IMR-90 (cell line): ENCODE measurements around the gene RSBN1L. TPM values are rescaled to one million over a fixed set of nuclear protein-coding genes. Genes with fewer than 3 reads are reported as not detected.

Experiments
- ATAC-seq: fragments of 200-7000 bp; cut with Tn5 transposase; 2 replicates; pipeline ENCODE4 v1.9.1; 2020; ENCODE audit warnings: low read depth, mild to moderate bottlenecking, moderate library complexity
- BruUV-seq: library from RNA; stranded (reverse); fragments of 400-500 nt; replicated peaks from 2 replicates; lab custom pipeline; 2021; lab: Mats Ljungman, UMichigan
- CTCF ChIA-PET: fragments of 300-600 bp; formaldehyde crosslinking; extraction: SDS; loops from one replicate; lab custom pipeline; 2021; ENCODE audit warnings: antibody characterized with exemption; lab: Yijun Ruan, JAX
- POLR2A ChIA-PET: fragments of 300-600 bp; sonication (Branson Sonifier 250); formaldehyde crosslinking; loops from one replicate; lab custom pipeline; 2022; ENCODE audit warnings: antibody characterized with exemption; ENCODE audit not compliant: unreplicated experiment; lab: Charles Lee
- DNase-seq: peaks from one replicate; pipeline ENCODE4 v3.0.0; 2013
- H2AFZ ChIP-seq: replicated peaks from 2 replicates; pipeline ENCODE3; 2013; ENCODE audit warnings: low read length, mild to moderate bottlenecking; ENCODE audit not compliant: poor library complexity
- H2AK5ac ChIP-seq: 2 replicates; pipeline ENCODE4 v1.6.1; 2013; ENCODE audit warnings: low read depth, low read length, inconsistent platforms
- H2AK9ac ChIP-seq: replicated peaks from 2 replicates; pipeline ENCODE3; 2013; ENCODE audit warnings: mild to moderate bottlenecking, low read depth, low read length, moderate library complexity; ENCODE audit not compliant: poor library complexity
- H2BK120ac ChIP-seq: 2 replicates; pipeline ENCODE4 v1.6.1; 2013; ENCODE audit warnings: low read depth, low read length, inconsistent platforms
- H2BK15ac ChIP-seq: 3 replicates; pipeline ENCODE4 v1.6.1; 2013; ENCODE audit warnings: low read depth, low read length, inconsistent platforms
- H2BK20ac ChIP-seq: 2 replicates; pipeline ENCODE4 v1.6.1; 2013; ENCODE audit warnings: low read depth, mild to moderate bottlenecking, inconsistent platforms, low read length, moderate library complexity
- H2BK5ac ChIP-seq: 2 replicates; pipeline ENCODE4 v1.6.1; 2013; ENCODE audit warnings: mild to moderate bottlenecking, low read depth, low read length, inconsistent platforms; ENCODE audit not compliant: poor library complexity, severe bottlenecking
- H3K14ac ChIP-seq: replicated peaks from 2 replicates; pipeline ENCODE4 v1.6.1; 2013; ENCODE audit warnings: low read depth, low read length, inconsistent platforms
- H3K18ac ChIP-seq: 2 replicates; pipeline ENCODE4 v1.6.1; 2013; ENCODE audit warnings: low read depth, low read length, control low read depth
- H3K23ac ChIP-seq: 2 replicates; pipeline ENCODE4 v1.6.1; 2013; ENCODE audit warnings: low read depth, low read length, inconsistent platforms
- H3K27ac ChIP-seq: 2 replicates; pipeline ENCODE4 v1.5.1; 2013; ENCODE audit warnings: mild to moderate bottlenecking, control low read depth, low read length; ENCODE audit not compliant: insufficient read depth
- H3K27me3 ChIP-seq: 2 replicates; pipeline ENCODE4 v1.6.1; 2013; ENCODE audit warnings: low read length; ENCODE audit not compliant: control insufficient read depth, insufficient read depth
- H3K36me3 ChIP-seq: 2 replicates; pipeline ENCODE4 v1.6.1; 2013; ENCODE audit warnings: low read length, mixed read lengths; ENCODE audit not compliant: control insufficient read depth, insufficient read depth
- H3K4ac ChIP-seq: 2 replicates; pipeline ENCODE4 v1.6.1; 2013; ENCODE audit warnings: low read depth, low read length, inconsistent platforms
- H3K4me1 ChIP-seq: 2 replicates; pipeline ENCODE4 v1.6.1; 2013; ENCODE audit warnings: low read length, mixed read lengths; ENCODE audit not compliant: control insufficient read depth, insufficient read depth
- H3K4me2 ChIP-seq: 2 replicates; pipeline ENCODE4 v1.6.1; 2013; ENCODE audit warnings: low read depth, mild to moderate bottlenecking, control low read depth, low read length, moderate library complexity
- H3K4me3 ChIP-seq: 2 replicates; pipeline ENCODE4 v1.5.1; 2013; ENCODE audit warnings: low read depth, mild to moderate bottlenecking, control low read depth, low read length, moderate library complexity; ENCODE audit not compliant: insufficient read depth
- H3K56ac ChIP-seq: 2 replicates; pipeline ENCODE4 v1.6.1; 2013; ENCODE audit warnings: low read length, inconsistent platforms; ENCODE audit not compliant: insufficient read depth; ENCODE audit errors: extremely low read depth
- H3K79me1 ChIP-seq, 2 experiments: 2 replicates each; pipeline ENCODE4 v1.6.1; 2013; ENCODE audit warnings: low read length in 2 of 2, inconsistent platforms in 1 of 2, low read depth in 1 of 2
- H3K9ac ChIP-seq: 2 replicates; pipeline ENCODE4 v1.6.1; 2013; ENCODE audit warnings: low read depth, low read length, control low read depth
- H3K9me1 ChIP-seq: 2 replicates; pipeline ENCODE4 v1.6.1; 2013; ENCODE audit warnings: low read length, inconsistent platforms; ENCODE audit not compliant: insufficient read depth
- H3K9me3 ChIP-seq: 2 replicates; pipeline ENCODE4 v1.6.1; 2013; ENCODE audit warnings: low read length; ENCODE audit not compliant: control insufficient read depth, insufficient read depth
- H4K20me1 ChIP-seq: 2 replicates; pipeline ENCODE4 v1.6.1; 2013; ENCODE audit warnings: low read length, inconsistent platforms; ENCODE audit not compliant: insufficient read depth
- H4K5ac ChIP-seq: 2 replicates; pipeline ENCODE4 v1.6.1; 2013; ENCODE audit warnings: mild to moderate bottlenecking, low read depth, low read length, control low read depth
- H4K8ac ChIP-seq, 2 experiments: 2 replicates each; pipeline ENCODE4 v1.6.1; 2013; ENCODE audit warnings: low read depth in 2 of 2, low read length in 2 of 2, control low read depth in 1 of 2, inconsistent platforms in 1 of 2
- H4K91ac ChIP-seq: 2 replicates; pipeline ENCODE4 v1.6.1; 2013; ENCODE audit warnings: low read depth, low read length, inconsistent platforms; ENCODE audit not compliant: insufficient read depth
- RAD21 ChIP-seq: IDR thresholded peaks from 2 replicates; pipeline ENCODE4 v1.6.1; 2012; ENCODE audit warnings: low read length, improper control_type of control experiment
- WGBS, 2 experiments: methylation state at CpG; one replicate each; pipeline versions ENCODE4 v1.1.5 to v1.1.7; 2013; ENCODE audit warnings: missing lambda C conversion rate in 2 of 2; ENCODE audit not compliant: insufficient read length in 1 of 2; ENCODE audit errors: extremely low coverage in 2 of 2; 5-methylcytosine and 5-hydroxymethylcytosine counted together
- dilution Hi-C: fragments of 300-500 bp; cut with HindIII; formaldehyde crosslinking; loops from one replicate; pipeline ENCODE4 v1.14.3; 2018; ENCODE audit warnings: low sequenced_read_pairs; ENCODE audit not compliant: unreplicated experiment
- in situ Hi-C: fragments of 300-500 bp; cut with MboI; formaldehyde crosslinking; loops from 3 replicates; pipeline ENCODE4 v1.14.3; 2019; ENCODE audit warnings: low sequenced_read_pairs, inconsistent platforms, mixed read lengths
- intact Hi-C: fragments of 100-400 bp; cut with micrococcal nuclease; formaldehyde crosslinking; loops from 2 replicates; pipeline ENCODE4 v1.10.0; 2022
- polyA plus RNA-seq, 3 experiments: library from polyadenylated mRNA; depleted of rRNA; stranded (reverse); fragments of >200 nt; gene quantifications; 2 replicates each; pipeline ENCODE4 v1.2.3, GENCODE V29; 2012; ENCODE audit warnings: low replicate concordance in 1 of 3
- total RNA-seq: library from RNA; depleted of rRNA; stranded (reverse); fragments of >200 nt; gene quantifications from 2 replicates; pipeline ENCODE4 v1.2.3, GENCODE V29; 2012

The RSBN1L gene
- total and polyA plus RNA-seq, 2 of the 4 experiments (the other 2 are of a cell fraction): 7.8 to 14.7 TPM

GRCh38 chr7:77691892-77692491, 4.3 kb upstream of the RSBN1L start:
- H3K79me1 ChIP-seq: peaks cover 27 to 74% of the 10 kb centered on the region in 2 experiments
- no peak overlapping the region for H3K9ac ChIP-seq
- in situ Hi-C loops: no loop called here
- H2BK120ac ChIP-seq: no peak overlapping the region
- H3K18ac ChIP-seq: no peak overlapping the region
- H3K56ac ChIP-seq: no peak overlapping the region
- H3K4me2 ChIP-seq: no peak overlapping the region
- CTCF ChIA-PET: no interaction called here
- no peak overlapping the region for H2BK15ac ChIP-seq
- no peak for TF ChIP-seq RAD21
- WGBS, 2 experiments: 97% methylated on average over 6 of the region's 10 CpGs; no CpG with 5 or more reads in 1 of the 2 experiments
- peaks cover 8% of the 10 kb centered on the region; the same call in 1 of the 2 replicates for H3K4me1 ChIP-seq
- no peak overlapping the region for H2AK5ac ChIP-seq
- no peak overlapping the region for H4K8ac ChIP-seq
- no peak overlapping the region for H3K4ac ChIP-seq
- no peak overlapping the region for H2BK20ac ChIP-seq
- 0 out of 2 replicates have a peak, but pooled peaks cover 14% of the 10 kb centered on the region for H3K9me1 ChIP-seq
- no peak overlapping the region for H2AK9ac ChIP-seq
- H3K14ac ChIP-seq: no peak overlapping the region
- no peak overlapping the region for H4K91ac ChIP-seq
- no peaks in the 10 kb centered on the region for H3K27me3 ChIP-seq
- H3K9me3 ChIP-seq: no peaks in the 10 kb centered on the region
- dilution Hi-C loops: no loop called here
- no peak for DNase-seq
- no peak overlapping the region for H2AFZ ChIP-seq
- no peak overlapping the region for H3K23ac ChIP-seq
- POLR2A ChIA-PET: no interaction called here
- peaks cover 21% of the 10 kb centered on the region; the same call in 1 of the 2 replicates for H4K20me1 ChIP-seq
- no peak for ATAC-seq
- H3K27ac ChIP-seq: no peak overlapping the region
- H3K4me3 ChIP-seq: no peak overlapping the region
- no peak overlapping the region for H2BK5ac ChIP-seq
- H3K36me3 ChIP-seq: no peaks in the 10 kb centered on the region
- no peak overlapping the region for H4K5ac ChIP-seq
- no TSS peak for BruUV-seq
- intact Hi-C loops: no loop called here
